HG02885 (cell line): ENCODE measurements around the gene NEGR1.

Experiments used
- ATAC-seq: cut with Tn5 transposase; IDR thresholded peaks from one replicate; pipeline ENCODE4 v1.9.1; 2021; ENCODE audit warnings: mild to moderate bottlenecking; ENCODE audit not compliant: unreplicated experiment, poor library complexity

NEGR1 gene

DNA sequence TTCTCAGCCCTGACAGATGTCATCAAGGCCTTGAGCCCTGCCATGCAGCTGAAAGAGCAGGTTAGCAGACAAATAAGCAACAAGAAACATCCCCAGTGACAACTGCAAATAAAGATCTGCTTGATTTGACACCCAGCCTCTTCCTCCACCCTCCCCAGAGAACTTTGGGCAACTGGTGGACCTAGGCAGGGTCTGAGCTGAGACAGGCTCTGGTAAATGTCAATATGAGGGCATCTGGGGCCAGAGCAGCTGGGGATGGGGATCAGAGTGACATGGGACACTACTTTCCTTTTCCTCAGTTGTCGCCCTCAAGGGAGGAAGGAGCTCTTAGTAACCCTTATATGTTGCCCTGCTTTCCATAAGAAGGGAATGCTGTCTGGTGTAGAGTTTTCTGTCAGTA lies 544.1 kb downstream of the NEGR1 start:
- ATAC-seq: no peak

GRCh38 chr1:71737768-71738167 lies 544.6 kb downstream of the NEGR1 start:
- ATAC-seq: no peak

- no peak for ATAC-seq
Measured at GRCh38 chr1:71733121-71733520, 549.2 kb downstream of the NEGR1 start.

DNA sequence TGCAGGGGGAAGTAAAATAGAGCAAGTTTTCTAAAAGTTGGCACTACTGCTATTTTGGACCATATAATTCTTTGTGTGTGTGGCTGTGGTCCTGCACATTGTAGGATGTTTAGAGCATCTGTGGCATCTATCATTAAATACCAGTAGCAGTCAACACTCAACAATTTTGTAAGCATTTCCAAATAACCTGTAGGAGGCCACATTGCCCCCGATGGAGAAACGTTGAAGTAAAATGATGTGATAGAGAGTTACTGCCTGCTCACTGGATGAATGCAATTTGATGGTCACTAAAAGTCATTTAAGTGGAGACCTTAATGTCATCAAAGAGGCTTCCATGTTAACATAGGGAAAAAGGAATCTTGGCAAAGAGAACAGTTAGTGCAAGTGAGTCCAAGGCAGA lies 560.8 kb downstream of the NEGR1 start:
- no peak for ATAC-seq

DNA sequence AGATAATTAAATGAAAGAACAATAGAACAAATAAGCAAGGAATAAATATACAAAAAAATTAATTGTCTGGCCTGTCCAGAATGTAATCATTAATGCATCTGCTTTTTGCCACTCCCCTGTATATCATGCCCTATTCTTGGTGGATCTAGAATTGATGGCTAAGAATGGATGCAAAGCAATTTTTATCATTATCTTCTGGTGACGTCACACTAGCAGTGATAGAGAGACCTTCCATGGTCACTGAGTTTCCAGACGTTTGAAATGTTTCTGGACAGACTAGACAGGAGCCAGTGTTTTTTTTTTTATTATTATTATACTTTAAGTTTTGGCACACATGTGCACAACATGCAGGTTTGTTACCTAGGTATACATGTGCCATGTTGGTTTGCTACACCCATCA lies 563.0 kb downstream of the NEGR1 start:
- ATAC-seq: no peak

DNA sequence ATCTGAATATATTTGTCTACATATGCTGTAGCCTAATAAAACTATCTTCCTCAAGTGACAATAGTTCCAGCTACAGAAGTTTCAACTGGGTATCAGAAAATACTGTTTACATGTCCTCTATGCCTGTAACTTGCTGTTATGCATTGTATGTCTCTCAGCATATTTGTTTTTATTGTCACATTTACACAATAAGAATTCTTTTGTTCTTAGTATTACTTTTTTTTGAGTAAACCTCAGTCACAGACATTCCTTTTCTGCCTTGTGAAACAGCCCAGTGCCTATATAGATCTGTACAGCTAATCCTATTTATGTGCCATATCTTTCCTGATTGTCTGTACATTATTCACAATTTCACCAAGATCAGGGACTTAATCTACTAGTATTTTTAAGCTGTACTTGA lies 565.2 kb downstream of the NEGR1 start:
- ATAC-seq: no peak

- ATAC-seq: no peak
Measured at GRCh38 chr1:71711456-71711855, 570.9 kb downstream of the NEGR1 start.

GRCh38 chr1:71706029-71706671 lies 576.2 kb downstream of the NEGR1 start:
- no peak for ATAC-seq

GRCh38 chr1:71698186-71698585 lies 584.2 kb downstream of the NEGR1 start:
- no peak for ATAC-seq

GRCh38 chr1:71695821-71696220 lies 586.5 kb downstream of the NEGR1 start:
- ATAC-seq: no peak

DNA sequence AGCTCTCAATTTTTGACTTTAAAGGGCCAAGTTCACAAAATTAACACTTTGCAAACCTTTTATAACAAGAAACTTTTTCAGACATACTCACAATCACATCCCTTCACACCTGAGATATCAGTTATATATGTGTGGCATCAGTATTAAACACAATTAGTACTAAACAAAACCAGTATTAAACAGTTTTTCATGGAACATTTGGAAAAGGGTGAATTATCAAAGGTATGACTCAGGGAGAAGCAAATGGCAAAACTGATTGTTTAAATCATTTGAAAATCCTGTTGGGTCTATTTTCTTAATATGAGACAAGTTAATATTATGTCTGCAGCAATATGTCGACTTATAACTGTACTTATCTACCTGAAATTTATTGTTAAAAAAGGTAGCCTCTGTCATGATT lies 587.3 kb downstream of the NEGR1 start:
- ATAC-seq: no peak

- no peak for ATAC-seq
Measured at GRCh38 chr1:71693581-71693980, 588.8 kb downstream of the NEGR1 start.

GRCh38 chr1:71689635-71690034 lies 592.7 kb downstream of the NEGR1 start:
- no peak for ATAC-seq

- no peak for ATAC-seq
Measured at GRCh38 chr1:71687376-71687775, 595.0 kb downstream of the NEGR1 start.

DNA sequence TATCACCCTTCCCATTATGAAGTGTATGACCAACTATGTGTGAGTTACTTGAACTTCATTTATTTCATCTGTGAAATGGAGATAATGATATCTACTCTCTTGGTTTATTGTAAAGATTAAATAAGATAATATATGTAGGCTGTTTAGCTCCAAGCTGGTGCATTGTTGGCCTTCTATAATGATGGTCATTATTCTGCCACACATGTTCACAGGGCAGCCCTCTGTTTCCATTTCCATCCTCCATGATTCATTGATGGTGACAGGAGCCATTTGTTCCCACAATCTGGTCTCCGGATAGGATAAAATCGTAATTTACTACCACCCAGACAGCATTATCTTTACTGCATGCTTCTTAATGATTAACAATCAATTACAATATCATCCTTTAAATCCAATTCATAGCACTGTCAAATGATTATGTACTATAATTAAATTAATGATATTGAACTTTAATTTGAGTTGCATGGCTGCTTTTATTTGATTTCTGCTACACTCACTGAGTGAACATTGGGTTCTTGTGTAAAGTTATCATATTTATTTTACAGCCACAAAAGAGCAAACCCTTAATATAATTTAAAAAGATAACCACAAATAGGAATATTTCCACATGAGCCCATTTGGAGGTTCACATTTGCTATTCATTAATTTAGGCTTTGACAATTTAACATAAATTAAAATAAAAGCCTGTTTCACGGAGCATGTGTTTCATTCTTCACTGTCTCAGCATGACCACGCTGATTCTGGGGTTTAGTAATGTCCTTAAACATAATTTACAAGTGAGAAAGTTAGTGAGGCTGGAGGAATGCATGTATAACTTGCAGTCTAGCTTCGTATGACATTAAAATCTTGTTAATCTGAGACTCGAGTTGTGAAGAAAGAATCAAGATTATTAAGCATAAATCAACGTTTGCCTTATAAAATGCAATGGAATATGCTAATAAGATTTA lies 605.1 kb downstream of the NEGR1 start:
- no peak for ATAC-seq

DNA sequence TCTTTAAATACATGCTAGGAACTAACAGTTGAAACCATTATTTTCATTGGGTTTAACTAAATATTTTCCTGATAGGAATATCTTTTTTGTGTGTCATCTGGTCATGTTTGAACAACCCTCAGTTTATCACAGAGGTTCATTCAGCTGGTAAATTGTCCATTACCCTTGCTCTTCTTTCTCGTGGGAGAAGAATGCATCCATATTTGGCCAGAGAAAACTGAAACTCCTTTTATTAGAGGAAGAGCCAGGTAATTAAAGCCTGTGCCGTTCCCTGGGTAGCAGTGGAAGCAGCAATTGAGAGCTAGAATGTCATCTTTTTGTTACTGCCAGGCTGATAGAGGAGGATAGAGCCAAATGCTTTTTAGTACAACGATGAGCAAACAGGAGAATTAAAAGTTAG lies 614.3 kb downstream of the NEGR1 start:
- no peak for ATAC-seq

DNA sequence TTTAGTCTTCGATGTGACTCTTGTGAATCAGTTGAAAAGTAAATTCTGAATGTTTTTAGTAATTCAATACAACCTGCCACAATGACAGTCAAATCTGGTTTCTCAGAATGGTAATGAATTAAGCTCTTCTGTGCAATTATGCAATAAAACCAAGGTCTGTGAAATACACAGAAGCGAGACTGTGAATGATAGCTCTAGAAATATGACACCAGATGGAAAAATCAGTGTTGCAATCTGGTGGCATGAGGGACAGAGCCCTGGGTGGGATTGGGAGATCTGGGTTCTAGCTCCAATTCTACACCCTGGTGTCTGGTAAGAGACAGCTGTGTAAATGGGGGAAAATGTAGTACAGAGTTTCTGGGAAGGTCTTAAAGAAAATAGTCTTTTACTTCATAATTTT lies 615.1 kb downstream of the NEGR1 start:
- no peak for ATAC-seq

DNA sequence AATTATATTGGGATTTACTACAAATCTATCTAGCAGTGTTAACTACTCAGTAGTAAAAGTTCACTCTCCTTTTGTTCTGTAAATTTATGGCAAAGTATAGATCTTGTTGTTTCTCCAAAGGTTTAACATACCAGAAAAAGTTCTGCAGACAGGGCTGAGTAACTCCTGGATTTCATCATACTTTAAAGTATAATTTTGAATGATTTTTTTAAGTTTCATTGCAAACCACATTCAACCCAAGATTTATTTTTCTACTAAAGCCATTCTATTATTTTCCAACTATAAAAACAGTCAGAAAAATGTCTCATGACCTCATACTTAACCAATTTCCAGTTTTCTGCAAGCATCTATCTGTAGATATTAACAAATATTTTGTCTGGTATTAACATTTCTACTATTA lies 615.7 kb downstream of the NEGR1 start:
- ATAC-seq: no peak

GRCh38 chr1:71660411-71660810 lies 621.9 kb downstream of the NEGR1 start:
- no peak for ATAC-seq

DNA sequence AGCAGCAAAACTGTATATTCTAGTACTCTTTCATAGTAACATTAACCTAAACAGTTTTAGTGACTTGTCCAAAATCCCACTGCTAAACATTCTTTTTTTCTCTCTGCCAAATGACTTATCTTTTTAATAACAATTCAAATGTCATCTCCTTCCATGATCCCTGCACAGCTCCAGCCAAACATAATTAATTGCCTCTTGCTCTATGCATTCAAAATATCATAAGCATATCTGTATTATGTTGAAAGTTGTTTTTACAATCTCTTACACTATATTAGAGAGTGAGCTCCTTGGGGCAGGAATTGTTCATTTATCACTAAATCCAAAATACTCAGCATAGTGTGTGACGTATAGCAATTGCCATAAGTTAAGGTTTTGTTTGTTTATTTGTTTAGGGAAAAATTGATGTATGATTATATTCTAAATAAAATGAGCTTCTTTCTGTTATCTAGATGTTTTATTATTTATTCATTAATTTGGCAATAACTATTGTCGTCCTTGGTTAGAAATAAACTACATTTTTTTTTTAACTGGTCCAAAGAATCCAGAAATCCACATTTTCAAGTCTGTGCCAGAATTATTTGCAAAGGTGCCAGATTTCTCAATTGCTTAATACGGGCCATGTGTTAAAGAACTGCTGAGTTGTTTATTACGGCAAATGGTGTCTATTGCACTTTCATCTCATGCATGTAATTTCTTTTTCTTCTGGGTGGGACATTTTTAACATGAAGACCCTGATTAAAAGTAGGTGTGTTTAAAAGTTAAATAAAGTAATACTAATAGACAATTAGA lies 624.3 kb downstream of the NEGR1 start:
- no peak for ATAC-seq

DNA sequence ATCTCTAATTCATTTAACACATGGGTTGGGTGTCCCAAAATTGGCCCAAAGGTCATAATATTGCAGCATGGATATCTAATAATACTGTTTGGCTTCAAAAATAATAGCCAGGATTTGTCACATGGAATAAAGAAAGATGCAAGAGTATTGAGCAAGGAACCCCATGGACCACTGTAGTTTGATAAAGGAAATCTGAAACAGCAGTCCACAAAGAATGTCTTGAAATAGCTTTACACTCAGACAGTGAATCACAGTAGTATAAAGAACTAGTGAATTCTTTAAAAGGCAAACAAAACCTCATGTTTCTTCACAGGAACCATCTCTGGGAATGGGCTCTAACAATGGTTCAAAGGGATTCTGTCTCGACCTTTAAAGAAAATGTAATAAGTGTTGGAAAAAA lies 625.4 kb downstream of the NEGR1 start:
- no peak for ATAC-seq
